Muscle layer of duodenum (tissue), 2 donors: ENCODE measurements around the gene VSIG10L2.

Experiments used
- H3K27ac ChIP-seq: one replicate; pipeline ENCODE4 v1.7.0; 2013; ENCODE audit warnings: mild to moderate bottlenecking, low read length
- H3K27me3 ChIP-seq: one replicate; pipeline ENCODE4 v1.7.0; 2013; ENCODE audit warnings: low read depth, mild to moderate bottlenecking, control low read depth, low read length
- H3K36me3 ChIP-seq, 2 donors: one replicate each; pipeline ENCODE4 v1.7.0; 2013; ENCODE audit warnings: low read length in 2 of 2, control low read depth in 1 of 2, mild to moderate bottlenecking in 1 of 2; ENCODE audit not compliant: insufficient read depth in 2 of 2, control insufficient read depth in 1 of 2
- H3K4me1 ChIP-seq, 2 donors: one replicate each; pipeline ENCODE4 v1.7.0; 2013; ENCODE audit warnings: low read length in 2 of 2, mild to moderate bottlenecking in 2 of 2, control low read depth in 1 of 2, moderate library complexity in 1 of 2; ENCODE audit not compliant: insufficient read depth in 2 of 2, control insufficient read depth in 1 of 2
- H3K4me3 ChIP-seq, 2 donors: one replicate each; pipeline ENCODE4 v1.7.0; 2013; ENCODE audit warnings: low read length in 2 of 2, low read depth in 1 of 2, mild to moderate bottlenecking in 1 of 2
- H3K9me3 ChIP-seq, 2 donors: one replicate each; pipeline ENCODE4 v1.7.0; 2013; ENCODE audit warnings: low read length in 2 of 2, control low read depth in 1 of 2, mild to moderate bottlenecking in 1 of 2; ENCODE audit not compliant: control insufficient read depth in 1 of 2
- donor health status: healthy.

The VSIG10L2 gene

GRCh38 chr11:125995313-125995712 is 49.5 kb downstream of the VSIG10L2 start:
- H3K27me3 ChIP-seq = no peaks in the 10 kb centered on the region
- H3K9me3 ChIP-seq = no peaks in the 10 kb centered on the region
- H3K4me1 ChIP-seq = no peaks in the 10 kb centered on the region
- H3K4me3 ChIP-seq = no peak overlapping the region
- no peak overlapping the region for H3K27ac ChIP-seq
- H3K36me3 ChIP-seq = peaks cover 9 to 50% of the 10 kb centered on the region in 2 donors

GRCh38 chr11:125998267-125998666 is 52.4 kb downstream of the VSIG10L2 start:
- Histone ChIP-seq H3K4me1 (no peaks in the 10 kb centered on the region), H3K27ac (no peak overlapping the region), H3K36me3 (peaks cover 17 to 59% of the 10 kb centered on the region in 2 donors)

GRCh38 chr11:125999234-125999880 is 53.5 kb downstream of the VSIG10L2 start:
- Histone ChIP-seq H3K27ac (no peak overlapping the region), H3K27me3 (no peaks in the 10 kb centered on the region), H3K4me3 (no peak overlapping the region), H3K4me1 (no peaks in the 10 kb centered on the region), H3K9me3 (no peaks in the 10 kb centered on the region), H3K36me3 (peaks cover 13 to 55% of the 10 kb centered on the region in 2 donors)

More at GRCh38 chr11:125998267-125998666, 52.4 kb downstream of the VSIG10L2 start:
- Histone ChIP-seq H3K27me3 (no peaks in the 10 kb centered on the region), H3K9me3 (no peaks in the 10 kb centered on the region), H3K4me3 (no peak overlapping the region)

DNA sequence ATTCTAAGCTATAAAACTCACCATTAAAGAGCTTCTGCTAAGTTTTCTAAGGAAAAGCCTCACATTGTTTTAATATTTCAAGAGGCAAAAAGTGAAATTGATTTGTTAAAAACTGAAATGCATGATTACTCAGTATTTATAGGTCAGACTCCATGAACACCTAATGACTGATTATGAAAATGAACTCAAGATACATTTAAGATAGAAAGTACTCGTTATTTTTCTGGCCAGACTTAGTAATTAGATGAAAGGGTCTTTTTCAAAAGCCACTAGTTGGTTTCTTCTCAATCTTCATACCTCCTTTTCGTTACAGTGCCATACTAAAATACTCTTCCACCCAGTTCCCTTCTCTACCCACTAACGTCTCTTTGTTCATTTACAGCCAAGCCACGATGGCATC is 56.3 kb downstream of the VSIG10L2 start:
- H3K27me3 ChIP-seq = no peaks in the 10 kb centered on the region
- H3K27ac ChIP-seq = no peak overlapping the region
- no peak overlapping the region for H3K4me3 ChIP-seq
- H3K4me1 ChIP-seq = peaks cover 0 to 11% of the 10 kb centered on the region in 2 donors
- H3K9me3 ChIP-seq = no peaks in the 10 kb centered on the region
- H3K36me3 ChIP-seq = peaks cover 13 to 51% of the 10 kb centered on the region in 2 donors
